SK-N-SH treated with all-trans-retinoic acid at 6 μM for 48 hours (cell line): ENCODE data around the gene DNMT3A.

Experiments
- ATAC-seq: fragments of 200-7000 bp; cut with Tn5 transposase; 3 replicates; pipeline ENCODE4 v1.9.1; 2020; ENCODE audit warnings: mild to moderate bottlenecking, moderate library complexity
- ARNTL ChIP-seq: fragments of 450-650 bp; formaldehyde crosslinking; IDR thresholded peaks from 2 replicates; pipeline ENCODE4 v1.5.0; 2020; ENCODE audit warnings: low read depth, mild to moderate bottlenecking, moderate library complexity, borderline replicate concordance
- BACH2 ChIP-seq: fragments of 250-450 bp; sonication (Bioruptor Pico); IDR thresholded peaks from 2 replicates; pipeline ENCODE4 v1.9.0; 2021; ENCODE audit warnings: mild to moderate bottlenecking, borderline replicate concordance
- CSDC2 ChIP-seq: fragments of 250-450 bp; sonication (Bioruptor Pico); IDR thresholded peaks from 2 replicates; pipeline ENCODE4 v1.5.0; 2020; ENCODE audit warnings: mild to moderate bottlenecking, moderate library complexity
- ESRRG ChIP-seq: fragments of 250-450 bp; sonication (Bioruptor Pico); IDR thresholded peaks from 2 replicates; pipeline ENCODE4 v1.6.1; 2021; ENCODE audit warnings: mild to moderate bottlenecking
- GLIS3 ChIP-seq: fragments of 250-450 bp; sonication (Bioruptor Pico); IDR thresholded peaks from 2 replicates; pipeline ENCODE4 v1.5.0; 2020; ENCODE audit warnings: mild to moderate bottlenecking, moderate library complexity
- ISL1 ChIP-seq: fragments of 250-450 bp; sonication (Bioruptor Pico); IDR thresholded peaks from 2 replicates; pipeline ENCODE4 v2.1.2; 2022; ENCODE audit warnings: mild to moderate bottlenecking, moderate library complexity
- OSR1 ChIP-seq: fragments of 250-450 bp; sonication (Bioruptor Pico); IDR thresholded peaks from 2 replicates; pipeline ENCODE4 v1.8.0; 2022; ENCODE audit warnings: moderate library complexity, mild to moderate bottlenecking, inconsistent platforms
- PPARA ChIP-seq: fragments of 250-450 bp; sonication (Bioruptor Pico); IDR thresholded peaks from 2 replicates; pipeline ENCODE4 v1.5.0; 2020; ENCODE audit warnings: mild to moderate bottlenecking, borderline replicate concordance
- RARB ChIP-seq: fragments of 250-450 bp; sonication (Bioruptor Pico); IDR thresholded peaks from 2 replicates; pipeline ENCODE4 v1.8.0; 2021; ENCODE audit warnings: mild to moderate bottlenecking, moderate library complexity
- SNAI2 ChIP-seq: fragments of 250-450 bp; sonication (Bioruptor Pico); IDR thresholded peaks from 2 replicates; pipeline ENCODE4 v1.5.0; 2020; ENCODE audit warnings: mild to moderate bottlenecking, moderate library complexity
- TCF4 ChIP-seq: fragments of 250-450 bp; sonication (Bioruptor Pico); IDR thresholded peaks from 2 replicates; pipeline ENCODE4 v1.8.0; 2021; ENCODE audit warnings: mild to moderate bottlenecking, moderate library complexity, borderline replicate concordance
- TOX ChIP-seq: fragments of 250-450 bp; sonication (Bioruptor Pico); IDR thresholded peaks from 2 replicates; pipeline ENCODE4 v1.8.0; 2021; ENCODE audit warnings: mild to moderate bottlenecking, moderate library complexity, borderline replicate concordance
- ZC3H10 ChIP-seq: fragments of 250-450 bp; sonication (Bioruptor Pico); IDR thresholded peaks from 2 replicates; pipeline ENCODE4 v1.5.1; 2021; ENCODE audit warnings: mild to moderate bottlenecking, moderate library complexity
- ZFP3 ChIP-seq: fragments of 250-450 bp; sonication (Bioruptor Pico); IDR thresholded peaks from 2 replicates; pipeline ENCODE4 v1.5.0; 2020; ENCODE audit warnings: mild to moderate bottlenecking, moderate library complexity
- ZFP30 ChIP-seq: fragments of 450-650 bp; formaldehyde crosslinking; IDR thresholded peaks from 2 replicates; pipeline ENCODE4 v1.5.0; 2022; ENCODE audit warnings: mild to moderate bottlenecking, moderate library complexity
- ZNF565 ChIP-seq: fragments of 450-650 bp; formaldehyde crosslinking; conservative IDR thresholded peaks from 2 replicates; pipeline ENCODE4 v1.5.0; 2020; ENCODE audit warnings: low read depth, mild to moderate bottlenecking, moderate library complexity
- ZNF70 ChIP-seq: fragments of 450-650 bp; formaldehyde crosslinking; IDR thresholded peaks from 2 replicates; pipeline ENCODE4 v1.5.0; 2020; ENCODE audit warnings: mild to moderate bottlenecking, moderate library complexity
- ZNF8 ChIP-seq: fragments of 450-650 bp; formaldehyde crosslinking; IDR thresholded peaks from 2 replicates; pipeline ENCODE4 v1.5.0; 2020; ENCODE audit warnings: mild to moderate bottlenecking, moderate library complexity
- TF ChIP-seq, protein P1 (sequence below): fragments of 250-450 bp; sonication (Bioruptor Pico); IDR thresholded peaks from 2 replicates; pipeline ENCODE4 v1.8.0; 2020; ENCODE audit warnings: mild to moderate bottlenecking, moderate library complexity, borderline replicate concordance
- TF ChIP-seq, protein P2 (sequence below): fragments of 250-450 bp; sonication (Bioruptor Pico); IDR thresholded peaks from 2 replicates; pipeline ENCODE4 v1.8.0; 2021; ENCODE audit warnings: low read depth, mild to moderate bottlenecking, moderate library complexity, borderline replicate concordance
- TF ChIP-seq, protein P3 (sequence below): fragments of 250-450 bp; sonication (Bioruptor Pico); IDR thresholded peaks from 2 replicates; pipeline ENCODE4 v1.5.1; 2020; ENCODE audit warnings: low read depth, mild to moderate bottlenecking, moderate library complexity
- TF ChIP-seq, protein P4 (sequence below): fragments of 250-450 bp; sonication (Bioruptor Pico); IDR thresholded peaks from 2 replicates; pipeline ENCODE4 v1.5.1; 2021; ENCODE audit warnings: mild to moderate bottlenecking, moderate library complexity

Gene DNMT3A

DNA sequence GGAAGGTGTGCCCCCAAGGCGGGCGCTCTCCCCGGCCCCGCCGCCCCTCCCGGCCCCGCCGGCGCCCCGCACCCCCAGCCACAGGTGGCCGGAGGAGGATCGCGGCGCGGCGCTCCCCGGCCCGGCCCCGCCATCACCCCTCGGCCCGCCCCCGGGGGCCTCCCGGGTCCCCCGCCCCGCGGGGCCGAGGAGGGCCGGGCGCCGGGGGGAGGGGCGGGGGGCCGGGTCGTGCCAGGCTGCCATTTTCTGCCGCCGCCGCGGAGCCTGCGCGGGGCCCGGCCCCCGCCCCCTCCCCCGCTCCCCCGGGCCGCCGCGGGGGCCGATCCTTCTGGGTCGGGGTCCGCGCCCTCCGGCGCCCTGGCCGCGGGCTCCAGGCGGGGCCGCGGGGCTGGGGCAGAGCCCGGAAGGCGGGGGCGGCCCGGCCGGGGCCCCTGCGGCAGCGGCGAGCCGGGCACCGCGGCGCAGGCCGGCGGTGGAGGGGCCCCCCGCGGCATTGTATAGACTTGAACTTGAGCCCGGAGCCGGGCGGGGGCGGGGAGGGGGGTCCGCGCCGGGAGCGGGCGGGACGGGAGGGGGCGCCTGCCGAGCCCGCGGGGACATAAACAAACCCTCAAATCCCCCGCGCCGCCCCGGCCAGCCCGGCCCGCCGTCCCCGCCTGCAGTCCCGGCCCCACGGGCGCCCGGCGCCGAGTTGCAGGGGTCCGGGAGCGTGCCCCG, 556 bp downstream of the DNMT3A start:
- ATAC-seq, result no peak
- TF ChIP-seq PPARA (CRISPR knock-in tag) (no peak), ZNF70 (no peak), TOX (no peak), ZFP30 (CRISPR knock-in tag) (no peak), ZFP3 (CRISPR knock-in tag) (no peak), ESRRG (CRISPR knock-in tag) (no peak), BACH2 (CRISPR knock-in tag) (no peak), ZC3H10 (CRISPR knock-in tag) (no peak), CSDC2 (no peak), ISL1 (no peak), OSR1 (no peak), RARB (CRISPR knock-in tag) (no peak)
- TF ChIP-seq, protein P1, sequence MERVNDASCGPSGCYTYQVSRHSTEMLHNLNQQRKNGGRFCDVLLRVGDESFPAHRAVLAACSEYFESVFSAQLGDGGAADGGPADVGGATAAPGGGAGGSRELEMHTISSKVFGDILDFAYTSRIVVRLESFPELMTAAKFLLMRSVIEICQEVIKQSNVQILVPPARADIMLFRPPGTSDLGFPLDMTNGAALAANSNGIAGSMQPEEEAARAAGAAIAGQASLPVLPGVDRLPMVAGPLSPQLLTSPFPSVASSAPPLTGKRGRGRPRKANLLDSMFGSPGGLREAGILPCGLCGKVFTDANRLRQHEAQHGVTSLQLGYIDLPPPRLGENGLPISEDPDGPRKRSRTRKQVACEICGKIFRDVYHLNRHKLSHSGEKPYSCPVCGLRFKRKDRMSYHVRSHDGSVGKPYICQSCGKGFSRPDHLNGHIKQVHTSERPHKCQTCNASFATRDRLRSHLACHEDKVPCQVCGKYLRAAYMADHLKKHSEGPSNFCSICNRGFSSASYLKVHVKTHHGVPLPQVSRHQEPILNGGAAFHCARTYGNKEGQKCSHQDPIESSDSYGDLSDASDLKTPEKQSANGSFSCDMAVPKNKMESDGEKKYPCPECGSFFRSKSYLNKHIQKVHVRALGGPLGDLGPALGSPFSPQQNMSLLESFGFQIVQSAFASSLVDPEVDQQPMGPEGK (CRISPR knock-in tag), result no peak
- TF ChIP-seq, protein P2, sequence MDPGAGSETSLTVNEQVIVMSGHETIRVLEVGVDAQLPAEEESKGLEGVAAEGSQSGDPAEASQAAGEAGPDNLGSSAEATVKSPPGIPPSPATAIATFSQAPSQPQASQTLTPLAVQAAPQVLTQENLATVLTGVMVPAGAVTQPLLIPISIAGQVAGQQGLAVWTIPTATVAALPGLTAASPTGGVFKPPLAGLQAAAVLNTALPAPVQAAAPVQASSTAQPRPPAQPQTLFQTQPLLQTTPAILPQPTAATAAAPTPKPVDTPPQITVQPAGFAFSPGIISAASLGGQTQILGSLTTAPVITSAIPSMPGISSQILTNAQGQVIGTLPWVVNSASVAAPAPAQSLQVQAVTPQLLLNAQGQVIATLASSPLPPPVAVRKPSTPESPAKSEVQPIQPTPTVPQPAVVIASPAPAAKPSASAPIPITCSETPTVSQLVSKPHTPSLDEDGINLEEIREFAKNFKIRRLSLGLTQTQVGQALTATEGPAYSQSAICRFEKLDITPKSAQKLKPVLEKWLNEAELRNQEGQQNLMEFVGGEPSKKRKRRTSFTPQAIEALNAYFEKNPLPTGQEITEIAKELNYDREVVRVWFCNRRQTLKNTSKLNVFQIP (CRISPR knock-in tag), result no peak
- TF ChIP-seq, protein P3, sequence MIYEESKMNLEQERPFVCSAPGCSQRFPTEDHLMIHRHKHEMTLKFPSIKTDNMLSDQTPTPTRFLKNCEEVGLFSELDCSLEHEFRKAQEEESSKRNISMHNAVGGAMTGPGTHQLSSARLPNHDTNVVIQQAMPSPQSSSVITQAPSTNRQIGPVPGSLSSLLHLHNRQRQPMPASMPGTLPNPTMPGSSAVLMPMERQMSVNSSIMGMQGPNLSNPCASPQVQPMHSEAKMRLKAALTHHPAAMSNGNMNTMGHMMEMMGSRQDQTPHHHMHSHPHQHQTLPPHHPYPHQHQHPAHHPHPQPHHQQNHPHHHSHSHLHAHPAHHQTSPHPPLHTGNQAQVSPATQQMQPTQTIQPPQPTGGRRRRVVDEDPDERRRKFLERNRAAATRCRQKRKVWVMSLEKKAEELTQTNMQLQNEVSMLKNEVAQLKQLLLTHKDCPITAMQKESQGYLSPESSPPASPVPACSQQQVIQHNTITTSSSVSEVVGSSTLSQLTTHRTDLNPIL (CRISPR knock-in tag), result no peak

DNA sequence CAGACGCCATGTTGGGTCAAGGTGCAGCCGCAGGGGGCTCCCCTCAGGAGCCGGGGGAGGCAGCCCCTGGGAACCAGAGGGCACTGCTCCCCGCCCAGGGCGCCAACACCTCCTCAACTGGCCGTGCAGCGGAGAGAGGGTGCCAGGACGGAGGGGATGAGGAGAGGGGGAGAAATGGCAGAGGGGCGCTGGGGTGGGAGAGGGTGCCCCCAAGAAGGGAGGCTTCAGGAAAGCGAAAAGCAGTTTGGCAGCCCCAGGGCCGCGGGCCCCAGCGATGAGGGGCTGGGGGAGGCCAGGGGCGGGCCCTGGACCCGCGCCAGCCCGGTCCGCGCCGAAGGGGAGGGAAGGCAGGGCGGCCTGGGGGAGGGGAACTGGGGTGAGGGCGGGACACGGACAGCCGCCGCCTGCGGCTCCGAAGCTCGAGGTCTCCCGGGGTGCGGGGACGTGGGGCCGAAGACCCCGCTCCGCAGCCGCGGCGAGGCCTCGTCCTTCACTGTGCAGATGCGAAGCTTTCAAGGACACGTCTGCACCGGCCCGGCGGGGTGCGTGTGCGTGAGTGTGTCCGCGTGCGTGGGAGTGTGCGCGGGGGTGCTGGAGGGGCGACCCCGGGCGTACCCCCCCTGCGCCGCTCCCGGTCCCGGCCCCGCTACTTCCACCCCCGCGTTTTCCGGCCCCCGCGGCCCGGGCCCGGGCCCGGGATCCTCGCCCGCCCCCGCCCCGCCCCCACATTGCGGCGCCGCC, 1.4 kb downstream of the DNMT3A start:
- no peak for TF ChIP-seq ZNF565 (CRISPR knock-in tag)
- TF ChIP-seq, protein P1 (CRISPR knock-in tag), result no peak
- no peak for TF ChIP-seq ARNTL (CRISPR knock-in tag)
- TF ChIP-seq ZNF8 (CRISPR knock-in tag), result no peak
- no peak for TF ChIP-seq SNAI2 (CRISPR knock-in tag)
- ATAC-seq, result no peak; the same call in 2 of the 3 replicates

DNA sequence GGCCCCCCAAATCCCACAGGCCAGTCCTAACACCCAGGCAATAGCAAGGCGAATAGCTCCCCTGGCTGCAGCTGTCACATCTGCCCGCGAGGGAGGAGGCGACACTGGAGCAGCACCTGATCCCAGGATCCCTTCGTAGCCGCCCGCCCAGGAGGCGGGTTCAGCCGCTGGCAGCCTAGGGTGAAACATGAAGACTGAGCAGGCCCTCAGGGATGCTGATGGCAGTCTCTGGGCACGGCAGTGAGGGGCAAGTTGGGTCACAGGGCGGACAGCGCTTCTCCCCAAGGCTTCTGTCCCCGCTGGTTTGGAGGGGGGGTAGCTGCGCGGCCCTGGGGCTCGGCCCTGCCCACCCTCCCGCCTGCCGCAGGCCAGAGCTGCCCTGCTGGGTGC, 1.9 kb downstream of the DNMT3A start:
- ATAC-seq, result no peak

DNA sequence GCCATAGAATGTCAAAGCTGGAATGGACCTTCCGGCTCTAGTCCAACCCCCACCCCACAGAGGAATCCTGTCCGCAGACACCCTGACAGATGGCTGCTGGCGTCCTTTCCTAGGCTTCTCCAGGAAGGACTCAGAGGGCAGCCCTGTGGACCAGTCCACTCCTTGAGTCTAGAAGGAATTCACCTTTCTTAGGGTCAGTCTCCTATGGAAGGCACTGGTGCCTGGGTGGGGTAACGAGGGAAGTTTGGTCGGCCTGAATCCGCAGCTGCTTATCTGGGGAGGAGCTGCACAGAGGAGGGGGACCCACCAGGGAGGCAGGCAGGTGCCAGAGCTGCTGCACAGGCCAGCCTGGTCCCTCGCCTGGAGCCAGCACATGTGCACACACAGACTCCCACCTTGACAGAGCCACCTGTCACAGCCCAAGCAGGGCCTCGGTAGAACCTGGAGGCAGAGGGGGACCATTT, 2.5 kb downstream of the DNMT3A start:
- no peak for TF ChIP-seq ESRRG (CRISPR knock-in tag)
- no peak for TF ChIP-seq ZFP30 (CRISPR knock-in tag)
- TF ChIP-seq ZNF8 (CRISPR knock-in tag), result no peak
- TF ChIP-seq, protein P4, sequence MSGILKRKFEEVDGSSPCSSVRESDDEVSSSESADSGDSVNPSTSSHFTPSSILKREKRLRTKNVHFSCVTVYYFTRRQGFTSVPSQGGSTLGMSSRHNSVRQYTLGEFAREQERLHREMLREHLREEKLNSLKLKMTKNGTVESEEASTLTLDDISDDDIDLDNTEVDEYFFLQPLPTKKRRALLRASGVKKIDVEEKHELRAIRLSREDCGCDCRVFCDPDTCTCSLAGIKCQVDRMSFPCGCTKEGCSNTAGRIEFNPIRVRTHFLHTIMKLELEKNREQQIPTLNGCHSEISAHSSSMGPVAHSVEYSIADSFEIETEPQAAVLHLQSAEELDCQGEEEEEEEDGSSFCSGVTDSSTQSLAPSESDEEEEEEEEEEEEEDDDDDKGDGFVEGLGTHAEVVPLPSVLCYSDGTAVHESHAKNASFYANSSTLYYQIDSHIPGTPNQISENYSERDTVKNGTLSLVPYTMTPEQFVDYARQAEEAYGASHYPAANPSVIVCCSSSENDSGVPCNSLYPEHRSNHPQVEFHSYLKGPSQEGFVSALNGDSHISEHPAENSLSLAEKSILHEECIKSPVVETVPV (CRISPR knock-in tag), result no peak
- TF ChIP-seq, protein P1 (CRISPR knock-in tag), result no peak
- no peak for TF ChIP-seq TOX
- no peak for TF ChIP-seq ISL1
- TF ChIP-seq ZC3H10 (CRISPR knock-in tag), result no peak
- TF ChIP-seq, protein P2 (CRISPR knock-in tag), result no peak
- no peak for TF ChIP-seq BACH2 (CRISPR knock-in tag)
- no peak for TF ChIP-seq SNAI2 (CRISPR knock-in tag)
- TF ChIP-seq ZFP3 (CRISPR knock-in tag), result no peak
- TF ChIP-seq, all 23 proteins: peak for 0
- ATAC-seq, result no peak

More for the DNA sequence above, 1.9 kb downstream of the DNMT3A start:
- TF ChIP-seq GLIS3, result no peak
- TF ChIP-seq ESRRG (CRISPR knock-in tag), result no peak
- TF ChIP-seq TCF4 (CRISPR knock-in tag), result no peak
- TF ChIP-seq PPARA (CRISPR knock-in tag), result no peak
- TF ChIP-seq, all 23 proteins: peak for 0
